ENCODE measurements around the gene MGAT4A.

Gene MGAT4A

DNA sequence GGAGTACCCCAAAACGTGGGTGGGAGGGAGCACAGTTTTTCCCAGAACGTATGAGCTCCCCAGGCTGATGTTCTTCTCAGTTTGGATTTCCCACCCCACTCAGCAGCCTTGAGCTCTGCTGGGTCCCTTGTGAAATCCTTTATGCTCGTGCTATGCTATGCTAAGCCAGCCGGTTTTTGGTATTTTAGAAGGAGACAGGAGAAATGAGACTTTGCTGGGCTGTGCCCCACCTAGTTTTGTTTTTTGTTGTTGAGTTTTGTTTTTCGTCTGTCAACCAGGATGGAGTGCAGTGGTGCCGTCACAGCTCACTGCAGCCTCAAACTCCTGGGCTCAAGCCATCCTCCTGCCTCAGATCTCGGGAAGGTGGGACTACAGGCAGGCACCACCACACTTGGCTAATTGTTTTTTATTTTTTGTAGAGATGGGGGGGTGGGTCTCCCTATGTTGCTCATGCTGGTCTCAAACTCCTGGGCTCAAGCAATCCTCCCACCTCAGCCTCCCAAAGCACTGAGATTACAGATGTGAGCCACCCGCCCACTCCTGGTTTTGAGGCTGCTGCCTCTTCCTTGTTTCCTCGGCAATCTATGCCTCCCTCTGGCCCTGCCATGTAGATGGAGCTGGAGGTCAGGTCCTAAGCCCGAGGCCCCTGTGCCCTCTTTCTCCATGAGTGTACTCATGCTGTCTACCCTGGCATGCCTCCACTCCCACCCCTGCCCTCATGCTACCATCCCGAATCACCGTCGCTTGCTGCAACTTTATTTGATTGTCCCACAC is 17.5 kb upstream of the MGAT4A start:
- no peak overlapping the region for H3K4me3 ChIP-seq (ENCODE audit: low read length)
- TF ChIP-seq ZNF274 (IDR thresholded peaks at IDR 0.05; ENCODE audit: low read depth, low read length), result no peak

DNA sequence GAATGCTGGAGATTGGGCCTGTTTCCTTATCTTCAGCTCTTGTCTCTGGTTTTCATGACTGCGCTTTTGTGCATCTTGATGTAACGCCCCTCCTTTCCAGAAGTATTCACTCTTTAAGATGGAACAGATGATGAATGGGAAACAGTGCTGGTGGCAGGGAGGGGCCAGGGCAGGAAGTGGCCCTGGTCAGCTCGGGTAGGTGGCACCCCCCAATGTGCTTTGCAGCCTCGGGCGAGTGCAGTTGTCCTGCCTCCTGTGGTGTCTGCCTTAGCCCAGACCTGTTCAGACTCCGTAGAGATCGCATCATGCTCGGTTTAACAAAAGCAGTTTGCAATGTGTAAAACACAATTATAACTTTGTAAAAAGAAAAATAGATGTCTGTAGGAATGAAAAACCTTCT is 17.0 kb upstream of the MGAT4A start:
- no peak for TF ChIP-seq ZNF274 (IDR thresholded peaks at IDR 0.05; ENCODE audit: low read depth, low read length)
- H3K4me3 ChIP-seq (ENCODE audit: low read length), result no peak overlapping the region

DNA sequence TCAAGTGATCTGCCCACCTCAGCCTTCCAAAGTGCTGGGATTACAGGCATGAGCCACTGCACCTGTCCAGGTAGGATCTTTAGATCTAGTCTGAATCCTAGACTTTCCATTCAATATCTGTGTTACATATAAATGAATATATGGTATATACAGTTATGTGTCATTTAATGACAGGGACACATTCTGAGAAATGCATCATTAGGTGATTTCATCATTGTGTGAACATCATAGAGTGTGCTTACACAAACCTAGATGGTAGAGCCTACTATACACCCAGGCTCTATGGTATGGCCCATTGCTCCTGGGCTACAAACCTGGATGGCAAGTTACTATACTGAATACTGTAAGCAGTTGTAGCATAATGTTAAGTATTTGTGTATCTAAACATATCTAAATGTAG is 15.5 kb upstream of the MGAT4A start:
- no peak for TF ChIP-seq ZNF274 (IDR thresholded peaks at IDR 0.05; ENCODE audit: low read depth, low read length)
- H3K4me3 ChIP-seq (ENCODE audit: low read length), result no peak overlapping the region

DNA sequence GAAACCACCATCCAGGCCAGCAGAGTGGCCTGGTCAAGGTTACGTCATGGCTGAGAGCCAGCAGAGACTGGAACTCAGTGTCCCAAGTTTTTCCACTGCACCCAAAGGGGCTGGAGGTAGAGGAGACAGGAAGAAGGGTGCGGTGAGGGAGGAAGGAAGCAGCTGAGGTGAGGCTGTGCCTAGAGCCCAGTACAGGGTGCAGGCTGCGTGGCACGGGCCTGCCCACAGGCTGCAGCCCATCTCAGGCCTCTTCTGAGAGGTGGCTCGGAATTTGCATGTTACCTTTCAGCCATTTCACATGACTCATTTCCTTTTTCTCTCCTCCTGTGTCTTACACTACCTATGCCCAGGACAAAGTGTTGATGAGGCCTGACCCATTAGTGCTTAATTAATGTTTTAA is 13.7 kb upstream of the MGAT4A start:
- no peak for TF ChIP-seq ZNF274 (IDR thresholded peaks at IDR 0.05; ENCODE audit: low read depth, low read length)
- no peak overlapping the region for H3K4me3 ChIP-seq (ENCODE audit: low read length)

DNA sequence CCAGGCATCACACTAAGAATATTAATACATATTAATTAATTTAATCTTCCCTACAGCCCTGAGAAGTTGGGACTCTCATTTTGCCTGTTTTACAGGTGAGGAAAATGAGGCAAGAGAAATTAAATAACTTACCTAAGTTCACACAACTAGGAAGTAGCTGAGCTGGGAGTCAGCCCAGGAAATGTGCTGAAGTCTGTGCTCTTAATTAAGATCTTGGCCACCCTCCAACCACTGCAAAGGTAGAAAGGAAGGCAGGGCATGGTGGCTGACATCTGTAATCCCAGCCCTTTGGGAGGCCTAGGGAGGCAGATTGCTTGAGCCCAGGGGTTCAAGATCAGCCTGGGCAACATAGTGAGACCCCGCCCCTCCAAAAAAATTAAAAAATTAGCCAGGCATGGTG is 12.9 kb upstream of the MGAT4A start:
- H3K4me3 ChIP-seq (ENCODE audit: low read length), result no peak overlapping the region
- TF ChIP-seq ZNF274 (IDR thresholded peaks at IDR 0.05; ENCODE audit: low read depth, low read length), result no peak

DNA sequence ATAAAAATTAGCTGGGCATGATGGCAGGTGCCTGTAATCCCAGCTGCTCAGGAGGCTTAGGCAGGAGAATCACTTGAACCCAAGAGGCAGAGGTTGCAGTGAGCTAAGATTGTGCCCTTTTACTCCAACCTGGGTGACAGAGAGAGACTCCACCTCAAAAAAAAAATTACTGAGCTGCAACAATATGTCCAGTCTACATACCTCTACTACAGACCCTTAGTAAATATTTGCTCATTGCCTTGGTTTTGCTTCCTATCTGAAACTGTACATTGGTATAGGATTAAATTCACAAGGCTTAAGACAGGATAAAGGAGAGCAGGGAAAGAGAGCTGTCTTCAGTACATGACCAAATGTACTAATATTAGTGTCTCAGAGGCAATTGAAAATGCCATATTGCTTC is 8.1 kb upstream of the MGAT4A start:
- H3K4me3 ChIP-seq (ENCODE audit: low read length), result no peak overlapping the region
- no peak for TF ChIP-seq ZNF274 (IDR thresholded peaks at IDR 0.05; ENCODE audit: low read depth, low read length)

DNA sequence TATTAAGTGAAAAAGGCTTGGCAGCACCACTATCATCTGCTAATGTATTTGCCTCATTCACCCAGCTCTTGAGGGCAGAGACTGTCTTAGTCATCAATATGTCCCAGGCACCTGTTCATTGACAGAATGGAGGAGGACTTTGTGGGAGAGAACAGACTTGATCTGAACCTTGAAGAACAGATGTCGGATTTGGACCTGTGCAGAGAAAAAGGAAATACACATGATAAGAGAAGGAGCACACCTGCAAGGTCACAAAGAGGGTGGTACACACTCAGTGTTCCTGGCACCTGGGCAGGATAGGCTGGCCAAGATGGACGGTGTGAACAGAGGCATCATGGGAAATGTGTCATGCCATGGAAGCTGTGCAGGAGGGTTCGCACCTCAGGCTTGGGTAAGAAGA is 7.4 kb upstream of the MGAT4A start:
- H3K4me3 ChIP-seq (ENCODE audit: low read length), result no peak overlapping the region
- no peak for TF ChIP-seq ZNF274 (IDR thresholded peaks at IDR 0.05; ENCODE audit: low read depth, low read length)

DNA sequence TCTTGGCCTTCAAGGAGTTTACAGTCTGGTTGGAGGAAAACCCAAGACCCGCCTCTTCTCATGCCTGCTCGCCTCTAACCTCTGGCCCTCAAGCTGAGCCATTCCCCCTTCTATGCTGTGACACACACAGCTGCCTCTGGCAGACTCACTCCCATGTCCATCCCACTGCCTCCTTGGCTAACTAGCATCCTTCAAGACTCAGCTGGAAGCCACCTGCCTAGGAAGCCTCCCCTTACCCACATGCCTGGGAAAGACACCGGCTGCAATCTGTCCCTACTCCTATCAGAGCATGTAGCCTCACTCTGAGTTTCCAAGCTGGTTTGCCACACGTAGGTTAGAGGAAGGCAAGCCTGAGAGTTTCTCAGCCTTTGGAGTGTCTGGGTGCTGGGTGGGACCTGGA is 6.9 kb upstream of the MGAT4A start:
- TF ChIP-seq ZNF274 (IDR thresholded peaks at IDR 0.05; ENCODE audit: low read depth, low read length), result no peak

DNA sequence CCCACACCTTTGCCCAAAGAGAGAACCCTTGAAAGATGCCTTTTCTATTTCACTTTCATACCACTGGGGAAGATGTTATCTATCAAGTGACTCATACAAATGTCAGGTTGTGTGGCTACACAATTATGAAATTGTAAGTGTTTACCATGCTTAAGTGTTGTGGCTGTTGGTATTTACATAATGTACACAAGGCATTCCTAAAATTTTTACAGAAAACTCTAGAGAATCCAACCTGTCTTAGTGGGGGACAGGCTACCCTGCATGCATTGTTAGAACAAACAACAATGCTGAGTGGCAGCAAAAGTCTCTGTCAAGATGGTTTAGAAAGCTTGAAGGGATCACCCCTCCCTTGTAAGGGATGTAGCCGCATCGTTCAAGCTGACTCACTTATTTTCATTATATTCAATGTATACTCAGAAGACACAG is 5.5 kb upstream of the MGAT4A start:
- H3K4me3 ChIP-seq (ENCODE audit: low read length), result no peak overlapping the region
- TF ChIP-seq ZNF274 (IDR thresholded peaks at IDR 0.05; ENCODE audit: low read depth, low read length), result no peak

More for the DNA sequence above, 6.9 kb upstream of the MGAT4A start:
- no peak overlapping the region for H3K4me3 ChIP-seq (ENCODE audit: low read length)

DNA sequence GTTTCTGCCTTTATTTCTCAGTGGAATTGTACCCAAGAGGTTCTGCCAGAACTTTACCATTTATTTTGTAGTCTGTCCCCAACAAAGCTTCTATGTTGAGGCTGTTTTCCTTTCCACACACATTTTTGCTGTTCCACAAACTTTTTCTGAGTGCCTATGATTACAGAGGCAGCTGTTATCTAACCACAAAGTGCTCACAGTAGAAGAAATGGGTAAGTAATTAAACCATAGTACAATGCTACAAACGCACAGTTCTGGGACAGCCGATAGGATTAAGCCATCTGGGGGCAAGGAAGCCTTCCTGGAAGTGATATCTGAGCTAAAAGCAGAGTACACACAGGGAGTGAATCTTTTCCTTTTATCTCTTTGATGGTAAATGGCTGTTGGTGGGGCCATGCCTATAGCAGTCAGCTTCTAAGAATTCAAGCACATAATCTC is 3.9 kb upstream of the MGAT4A start:
- H3K4me3 ChIP-seq (ENCODE audit: low read length), result no peak overlapping the region
- no peak for TF ChIP-seq ZNF274 (IDR thresholded peaks at IDR 0.05; ENCODE audit: low read depth, low read length)

DNA sequence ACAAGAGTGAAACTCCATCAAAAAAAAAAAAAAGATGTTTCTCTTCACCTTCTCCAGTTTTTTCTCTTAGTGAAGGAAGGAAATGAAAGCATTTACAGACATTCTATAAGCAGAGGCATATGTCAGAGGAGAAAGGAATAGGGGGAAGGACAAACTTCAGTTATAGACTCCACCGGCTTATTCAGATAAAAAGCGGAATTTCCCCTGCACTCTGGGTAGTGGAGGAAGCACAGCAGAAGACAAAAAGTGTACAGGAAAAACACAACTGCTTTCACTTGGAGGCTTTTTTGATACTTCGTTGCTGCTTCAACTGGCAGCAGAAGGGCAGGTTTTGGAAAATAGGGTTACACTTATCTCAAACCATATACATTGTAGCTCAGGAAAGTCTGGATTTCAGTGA is 3.2 kb upstream of the MGAT4A start:
- no peak for TF ChIP-seq ZNF274 (IDR thresholded peaks at IDR 0.05; ENCODE audit: low read depth, low read length)
- no peak overlapping the region for H3K4me3 ChIP-seq (ENCODE audit: low read length)

DNA sequence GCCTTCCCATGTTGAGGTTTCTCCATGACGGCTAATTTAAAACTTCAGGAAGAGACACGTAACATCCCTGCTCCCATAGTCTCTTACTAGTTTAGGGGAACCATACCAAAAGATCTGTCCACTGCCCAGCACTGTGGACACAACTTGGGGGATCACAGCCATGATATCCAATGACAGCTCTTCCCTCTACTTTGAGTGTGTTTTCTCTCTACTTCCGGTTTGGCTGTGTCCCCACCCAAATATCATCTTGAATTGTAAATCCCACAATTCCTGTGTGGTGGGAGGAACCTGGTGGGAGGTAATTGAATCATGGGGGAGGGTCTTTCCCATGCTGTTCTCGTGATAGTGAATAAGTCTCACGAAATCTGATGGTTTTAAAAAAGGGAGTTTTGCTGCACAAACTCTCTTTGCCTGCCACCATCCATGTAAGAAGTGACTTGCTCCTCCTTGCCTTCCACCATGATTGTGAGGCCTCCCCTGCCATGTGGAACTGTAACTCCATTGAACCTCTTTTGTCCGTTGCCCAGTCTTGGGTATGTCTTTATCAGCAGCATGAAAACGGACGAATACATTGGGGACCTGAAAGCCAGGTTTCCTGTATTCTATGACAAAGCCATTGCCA is 1.6 kb upstream of the MGAT4A start:
- H3K4me3 ChIP-seq (ENCODE audit: low read length), result no peak overlapping the region
- no peak for TF ChIP-seq ZNF274 (IDR thresholded peaks at IDR 0.05; ENCODE audit: low read depth, low read length)

DNA sequence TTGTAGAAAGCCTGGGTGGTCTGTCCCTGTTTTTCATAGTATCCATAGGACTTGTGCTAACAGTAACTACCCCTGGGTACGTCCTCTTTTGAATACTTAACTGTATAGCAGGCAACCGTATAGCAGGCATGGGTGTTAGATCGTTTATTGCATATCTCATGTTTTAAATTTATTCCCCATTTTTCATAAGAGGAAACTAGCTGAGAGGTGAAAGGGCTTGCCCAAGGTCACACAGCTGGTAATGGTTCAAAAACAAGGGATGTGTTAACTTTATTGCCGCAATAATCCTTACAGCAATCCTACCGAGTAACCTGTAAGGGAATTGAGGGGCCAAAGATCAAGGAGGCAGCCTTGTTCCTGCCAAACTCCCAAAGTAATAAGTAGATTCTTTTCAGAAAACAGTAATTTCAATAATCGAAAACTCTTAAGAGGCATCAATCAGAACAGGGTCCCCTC is 990 bp upstream of the MGAT4A start:
- no peak for TF ChIP-seq ZNF274 (IDR thresholded peaks at IDR 0.05; ENCODE audit: low read depth, low read length)
- H3K4me3 ChIP-seq (ENCODE audit: low read length), result peak overlapping the region; percentile 58

DNA sequence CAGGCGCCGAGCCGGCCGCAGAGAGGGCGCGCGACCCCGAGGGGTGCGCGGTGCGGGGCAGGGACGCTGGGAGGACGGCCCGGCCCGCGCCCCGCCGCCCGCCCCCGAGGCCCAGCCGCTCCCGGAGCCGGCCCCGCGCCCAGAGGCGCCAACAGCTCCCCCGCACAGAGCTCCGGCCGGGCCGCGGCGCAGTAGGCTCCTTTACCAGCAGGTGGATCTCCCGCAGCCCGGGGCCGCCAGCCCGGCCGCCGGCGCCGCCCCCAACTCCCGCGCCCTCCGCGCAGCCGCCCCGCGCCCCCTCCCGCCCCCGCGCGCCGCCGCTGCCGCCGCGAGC is 258 bp downstream of the MGAT4A start:
- peak overlapping the region; percentile 68 for H3K4me3 ChIP-seq (ENCODE audit: low read length)
- no peak for TF ChIP-seq ZNF274 (IDR thresholded peaks at IDR 0.05; ENCODE audit: low read depth, low read length)

DNA sequence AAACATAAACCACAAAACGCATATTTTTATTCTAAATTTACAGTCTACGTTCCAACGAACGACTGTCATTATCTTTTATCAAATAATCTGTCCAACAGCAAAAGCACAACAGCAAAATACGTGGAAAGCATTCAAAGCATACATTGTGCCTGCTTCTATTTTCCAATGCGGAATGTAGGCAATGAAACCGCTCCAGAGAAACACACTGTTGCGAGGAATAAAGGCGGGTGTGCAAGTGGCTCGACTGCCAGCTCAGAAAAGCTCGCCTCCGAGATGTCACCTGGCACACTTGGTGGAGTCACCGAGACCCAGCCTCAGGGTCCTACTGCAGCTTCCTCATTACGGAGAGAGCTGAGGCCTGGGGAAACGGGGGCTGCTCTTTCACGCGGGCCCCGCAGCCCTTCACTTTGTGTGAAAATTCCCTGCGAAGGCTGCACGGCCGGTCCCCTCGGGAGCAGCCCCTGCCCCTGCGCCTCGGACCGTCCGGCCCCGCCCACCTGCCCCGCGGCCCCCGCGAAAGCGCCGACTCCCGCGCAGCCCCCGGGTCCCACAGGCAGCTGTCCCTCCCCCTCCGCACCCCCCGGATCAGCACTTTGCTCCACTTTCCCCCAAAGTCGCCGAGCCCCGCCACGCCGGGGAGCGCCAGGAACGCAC is 752 bp downstream of the MGAT4A start:
- peak overlapping the region; percentile 68 for H3K4me3 ChIP-seq (ENCODE audit: low read length)
- no peak for TF ChIP-seq ZNF274 (IDR thresholded peaks at IDR 0.05; ENCODE audit: low read depth, low read length)

Data from GM08714 (cell line).